ENCODE data around the gene MT1M. TPM values are rescaled to one million over a fixed set of nuclear protein-coding genes. Genes with fewer than 3 reads are reported as not detected.
A peak's percentile ranks its signal among the peaks of the same experiment; 100 is the strongest.

MT1M gene
- total RNA-seq, 4 donors from 2014 or later, result 5.3 to 10.0 (median 7.3) TPM; not detected in 1

- in situ Hi-C loops (cut with MboI; ENCODE audit: low sequenced_read_pairs in 4 of 4), result no loop called here
- Histone ChIP-seq H3K4me3 (peak overlapping the region; percentile 19 to 57 (median 48)), H3K27ac (no peak overlapping the region), H3K36me3 (no peaks in the 10 kb centered on the region), H3K9me3 (no peaks in the 10 kb centered on the region), H3K27me3 (peaks cover 0 to 8% (median 4%) of the 10 kb centered on the region in 3 donors), H3K4me1 (peaks cover 4 to 6% of the 10 kb centered on the region in 2 donors)
- intact Hi-C loops (cut with DNase I; ENCODE audit: low total_unique reads), result no loop called here
- TF ChIP-seq, protein P1, sequence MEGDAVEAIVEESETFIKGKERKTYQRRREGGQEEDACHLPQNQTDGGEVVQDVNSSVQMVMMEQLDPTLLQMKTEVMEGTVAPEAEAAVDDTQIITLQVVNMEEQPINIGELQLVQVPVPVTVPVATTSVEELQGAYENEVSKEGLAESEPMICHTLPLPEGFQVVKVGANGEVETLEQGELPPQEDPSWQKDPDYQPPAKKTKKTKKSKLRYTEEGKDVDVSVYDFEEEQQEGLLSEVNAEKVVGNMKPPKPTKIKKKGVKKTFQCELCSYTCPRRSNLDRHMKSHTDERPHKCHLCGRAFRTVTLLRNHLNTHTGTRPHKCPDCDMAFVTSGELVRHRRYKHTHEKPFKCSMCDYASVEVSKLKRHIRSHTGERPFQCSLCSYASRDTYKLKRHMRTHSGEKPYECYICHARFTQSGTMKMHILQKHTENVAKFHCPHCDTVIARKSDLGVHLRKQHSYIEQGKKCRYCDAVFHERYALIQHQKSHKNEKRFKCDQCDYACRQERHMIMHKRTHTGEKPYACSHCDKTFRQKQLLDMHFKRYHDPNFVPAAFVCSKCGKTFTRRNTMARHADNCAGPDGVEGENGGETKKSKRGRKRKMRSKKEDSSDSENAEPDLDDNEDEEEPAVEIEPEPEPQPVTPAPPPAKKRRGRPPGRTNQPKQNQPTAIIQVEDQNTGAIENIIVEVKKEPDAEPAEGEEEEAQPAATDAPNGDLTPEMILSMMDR (IDR thresholded peaks at IDR 0.05 in 4 of 5, conservative IDR thresholded peaks at IDR 0.05 in 1 of 5), result no peak
- no peak for TF ChIP-seq POLR2A (IDR thresholded peaks at IDR 0.05)
- DNase-seq (no peak), ATAC-seq (no peak)
These were observed 43.7 kb upstream of the MT1M start for GRCh38 chr16:56588781-56589140.

DNA sequence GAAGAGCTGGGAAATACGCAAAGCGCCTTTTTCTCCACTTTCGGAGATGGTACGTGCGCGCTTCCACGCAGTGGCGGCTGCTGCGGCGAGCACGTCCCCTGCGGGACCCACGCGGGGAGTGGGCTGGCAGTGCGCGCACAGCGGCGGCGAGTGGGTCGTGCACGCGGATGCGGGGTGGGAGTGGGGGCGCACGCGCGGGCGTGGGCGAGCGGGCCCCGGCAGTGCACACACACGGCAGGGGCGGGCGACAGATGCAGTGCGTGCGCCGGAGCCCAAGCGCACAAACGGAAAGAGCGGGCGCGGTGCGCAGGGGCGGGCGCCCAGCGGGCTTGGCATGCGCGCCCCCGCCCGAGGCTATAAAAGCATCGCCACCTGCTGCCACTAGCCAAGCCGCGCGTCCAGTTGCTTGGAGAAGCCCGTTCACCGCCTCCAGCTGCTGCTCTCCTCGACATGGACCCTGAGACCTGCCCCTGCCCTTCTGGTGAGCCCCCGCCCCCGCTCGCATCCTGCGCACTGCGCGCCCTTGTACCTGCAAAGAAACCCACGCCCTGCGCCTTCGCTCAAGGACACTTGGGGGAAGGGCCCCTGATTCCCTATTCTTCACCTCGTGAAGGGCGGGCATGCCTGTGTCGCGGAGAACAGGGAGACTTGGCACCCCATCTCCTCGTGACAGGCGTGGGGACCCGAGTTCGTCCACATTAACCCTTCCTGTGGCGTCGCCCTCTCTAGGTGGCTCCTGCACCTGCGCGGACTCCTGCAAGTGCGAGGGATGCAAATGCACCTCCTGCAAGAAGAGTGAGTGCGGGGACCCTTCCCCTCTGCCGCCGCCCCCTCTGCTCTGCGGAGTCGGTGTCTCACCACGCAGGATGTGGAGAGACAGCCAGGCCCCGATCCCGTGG lies 43.1 kb upstream of the MT1M start, which contains the start of gene MT3:
Gene MT3 (plus strand): TSS at position 388 of the 899 bp plus-strand sequence. CDS start 63 bp downstream, at position 451.
- intact Hi-C loops (cut with DNase I; ENCODE audit: low total_unique reads), result no loop called here
- peak within 1 kb of the TSS; percentile 19 to 57 (median 48) for H3K4me3 ChIP-seq

DNA sequence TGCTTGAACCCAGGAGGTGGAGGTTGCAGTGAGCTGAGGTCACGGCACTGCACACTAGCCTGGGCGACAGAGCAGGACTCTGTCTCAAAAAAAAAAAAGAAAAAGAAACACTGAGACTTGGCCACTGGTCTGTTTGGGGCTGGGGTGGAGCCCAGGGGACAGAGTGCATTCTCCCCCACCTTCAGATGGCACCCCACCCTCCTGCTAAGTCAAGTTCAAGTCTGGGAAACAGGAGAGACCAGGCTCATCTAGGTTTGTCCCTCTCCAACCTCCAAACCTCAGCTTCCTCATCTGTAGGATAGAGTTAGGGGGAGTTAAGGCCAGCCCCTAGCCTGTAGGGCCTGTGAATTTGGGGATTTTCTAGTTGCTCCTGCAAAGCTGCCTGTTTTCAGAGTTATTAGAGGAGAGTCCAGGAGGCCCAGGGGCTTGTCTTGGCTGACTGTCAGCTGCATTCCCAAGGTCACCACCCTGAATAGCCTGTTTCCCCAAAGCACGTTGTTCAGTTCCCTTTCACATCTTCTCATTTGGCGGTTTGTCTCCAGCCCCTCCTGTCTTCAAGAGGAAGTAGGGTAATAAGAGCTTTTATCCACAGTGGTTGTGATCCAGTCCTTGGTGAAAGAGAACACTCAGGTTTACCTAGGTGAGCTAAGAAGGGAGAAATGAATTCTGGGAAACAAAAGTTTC lies 40.9 kb upstream of the MT1M start:
- Histone ChIP-seq H3K36me3 (no peaks in the 10 kb centered on the region), H3K4me3 (no peak overlapping the region), H3K9me3 (no peaks in the 10 kb centered on the region), H3K27ac (no peak overlapping the region), H3K4me1 (peaks cover 4 to 6% of the 10 kb centered on the region in 2 donors), H3K27me3 (peaks cover 0 to 8% (median 4%) of the 10 kb centered on the region in 3 donors)
- TF ChIP-seq POLR2A (IDR thresholded peaks at IDR 0.05), result no peak
- TF ChIP-seq, protein P1 (IDR thresholded peaks at IDR 0.05 in 4 of 5, conservative IDR thresholded peaks at IDR 0.05 in 1 of 5), result no peak
- no peak for DNase-seq
- ATAC-seq, result no peak
- intact Hi-C loops (cut with DNase I; ENCODE audit: low total_unique reads) (no loop called here), in situ Hi-C loops (cut with MboI; ENCODE audit: low sequenced_read_pairs in 4 of 4) (loop anchor here in 1 of 4 donors (10.0 kb wide), 1 partner anchor 113 kb away; no protein-coding TSS in a partner anchor)

More for the DNA sequence above, 43.1 kb upstream of the MT1M start, which contains the start of gene MT3:
- no peak for TF ChIP-seq POLR2A (IDR thresholded peaks at IDR 0.05)
- TF ChIP-seq, protein P1 (IDR thresholded peaks at IDR 0.05 in 4 of 5, conservative IDR thresholded peaks at IDR 0.05 in 1 of 5), result no peak
- no peak for DNase-seq
- peaks cover 0 to 8% (median 4%) of the 10 kb centered on the region in 3 donors for H3K27me3 ChIP-seq
- H3K36me3 ChIP-seq, result no peaks in the 10 kb centered on the region
- in situ Hi-C loops (cut with MboI; ENCODE audit: low sequenced_read_pairs in 4 of 4), result loop anchor here in 1 of 4 donors (10.0 kb wide), 1 partner anchor 115 kb away; no protein-coding TSS in a partner anchor
- no peak within 1 kb of the TSS for H3K27ac ChIP-seq
- peaks cover 4 to 6% of the 10 kb centered on the region in 2 donors for H3K4me1 ChIP-seq
- H3K9me3 ChIP-seq, result no peaks in the 10 kb centered on the region
- ATAC-seq, result peak in 1 of 2 donors; percentile 27

- DNase-seq, result no peak
These were observed 38.7 kb upstream of the MT1M start for GRCh38 chr16:56593573-56594291.

More at GRCh38 chr16:56593573-56594291, 38.7 kb upstream of the MT1M start:
- in situ Hi-C loops (cut with MboI; ENCODE audit: low sequenced_read_pairs in 4 of 4) (loop anchor here in 1 of 4 donors (10.0 kb wide), 1 partner anchor 111 kb away; no protein-coding TSS in a partner anchor), intact Hi-C loops (cut with DNase I; ENCODE audit: low total_unique reads) (no loop called here)
- no peak overlapping the region for H3K4me3 ChIP-seq
- peaks cover 0 to 8% (median 4%) of the 10 kb centered on the region in 3 donors for H3K27me3 ChIP-seq
- peaks cover 4 to 6% of the 10 kb centered on the region in 2 donors for H3K4me1 ChIP-seq
- H3K9me3 ChIP-seq, result no peaks in the 10 kb centered on the region
- TF ChIP-seq, protein P1 (IDR thresholded peaks at IDR 0.05 in 4 of 5, conservative IDR thresholded peaks at IDR 0.05 in 1 of 5), result no peak
- ATAC-seq, result no peak
- H3K27ac ChIP-seq, result no peak overlapping the region
- no peaks in the 10 kb centered on the region for H3K36me3 ChIP-seq

Data from gastrocnemius medialis (tissue), 4 donors.